ENCODE measurements around the gene RTP3. TPM values are rescaled to one million over a fixed set of nuclear protein-coding genes. Genes with fewer than 3 reads are reported as not detected.

RTP3 gene
- total RNA-seq, 4 donors from 2014 or later: not detected

DNA sequence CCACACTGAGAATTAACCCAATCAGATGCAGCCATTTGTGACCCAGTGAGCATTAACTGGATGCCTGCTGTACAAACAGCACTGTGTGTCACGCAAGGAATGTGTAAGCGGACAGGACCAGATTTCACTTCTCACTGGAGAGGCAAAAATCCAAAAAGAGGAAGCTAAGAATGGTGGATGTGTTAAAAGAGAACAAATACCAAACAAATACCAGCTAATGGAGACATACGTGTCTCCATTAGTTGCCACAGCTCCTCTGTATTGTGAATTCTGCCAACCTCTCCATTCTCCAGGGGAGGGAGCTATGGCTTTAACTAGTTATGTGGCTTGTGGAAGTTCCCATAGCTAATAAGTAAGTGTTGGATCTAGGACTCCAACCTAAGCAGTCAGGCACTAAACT lies 35.7 kb upstream of the RTP3 start:
- Histone ChIP-seq H3K4me3 (replicated peaks in 1 of 3) (no peak overlapping the region), H3K36me3 (no peaks in the 10 kb centered on the region), H3K4me1 (peaks cover 18 to 38% of the 10 kb centered on the region in 2 donors), H3K27ac (peak overlapping the region in 1 of 3 donors; percentile 44), H3K27me3 (no peaks in the 10 kb centered on the region), H3K9me3 (no peaks in the 10 kb centered on the region)
- no peak for DNase-seq
- WGBS, 2 donors: 49% methylated on average over 3 of the region's 3 CpGs
- intact Hi-C loops (cut with DNase I): no loop called here
- peak in 1 of 2 donors; percentile 3 for TF ChIP-seq POLR2A (IDR thresholded peaks at IDR 0.05)
- TF ChIP-seq, protein P1, sequence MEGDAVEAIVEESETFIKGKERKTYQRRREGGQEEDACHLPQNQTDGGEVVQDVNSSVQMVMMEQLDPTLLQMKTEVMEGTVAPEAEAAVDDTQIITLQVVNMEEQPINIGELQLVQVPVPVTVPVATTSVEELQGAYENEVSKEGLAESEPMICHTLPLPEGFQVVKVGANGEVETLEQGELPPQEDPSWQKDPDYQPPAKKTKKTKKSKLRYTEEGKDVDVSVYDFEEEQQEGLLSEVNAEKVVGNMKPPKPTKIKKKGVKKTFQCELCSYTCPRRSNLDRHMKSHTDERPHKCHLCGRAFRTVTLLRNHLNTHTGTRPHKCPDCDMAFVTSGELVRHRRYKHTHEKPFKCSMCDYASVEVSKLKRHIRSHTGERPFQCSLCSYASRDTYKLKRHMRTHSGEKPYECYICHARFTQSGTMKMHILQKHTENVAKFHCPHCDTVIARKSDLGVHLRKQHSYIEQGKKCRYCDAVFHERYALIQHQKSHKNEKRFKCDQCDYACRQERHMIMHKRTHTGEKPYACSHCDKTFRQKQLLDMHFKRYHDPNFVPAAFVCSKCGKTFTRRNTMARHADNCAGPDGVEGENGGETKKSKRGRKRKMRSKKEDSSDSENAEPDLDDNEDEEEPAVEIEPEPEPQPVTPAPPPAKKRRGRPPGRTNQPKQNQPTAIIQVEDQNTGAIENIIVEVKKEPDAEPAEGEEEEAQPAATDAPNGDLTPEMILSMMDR (IDR thresholded peaks at IDR 0.05): peak in 3 of 6 experiments; percentile 26 to 34 (median 29)

DNA sequence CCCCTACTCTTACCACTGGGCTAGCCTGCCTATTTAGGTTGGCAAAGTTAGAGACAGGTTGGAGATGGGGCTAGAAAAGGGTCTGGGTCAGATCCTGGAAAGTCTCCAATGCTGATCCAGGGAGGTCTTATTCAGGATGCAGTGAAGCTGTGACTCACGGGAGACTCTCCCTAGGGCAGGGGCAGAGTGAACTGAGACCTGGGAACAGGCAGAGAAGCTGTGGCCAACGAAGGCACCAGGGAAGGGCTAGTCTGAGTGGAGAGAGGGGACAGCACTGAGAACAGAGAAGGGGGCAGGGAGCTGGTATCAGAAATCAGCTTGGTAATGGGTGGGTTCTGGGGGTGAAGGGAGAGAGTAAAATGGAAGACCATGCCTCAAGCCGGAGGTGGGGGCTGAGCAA lies 35.3 kb upstream of the RTP3 start:
- peaks cover 18 to 39% of the 10 kb centered on the region in 2 donors for H3K4me1 ChIP-seq
- H3K27ac ChIP-seq: peak overlapping the region in 2 of 3 donors; percentile 5 to 44

GRCh38 chr3:46463120-46463867 lies 34.5 kb upstream of the RTP3 start:
- intact Hi-C loops (cut with DNase I): no loop called here
- Histone ChIP-seq H3K4me3 (replicated peaks in 1 of 3) (no peak overlapping the region), H3K9me3 (no peaks in the 10 kb centered on the region), H3K27ac (peak overlapping the region in 1 of 3 donors; percentile 44), H3K36me3 (no peaks in the 10 kb centered on the region), H3K4me1 (peaks cover 18 to 40% of the 10 kb centered on the region in 2 donors), H3K27me3 (no peaks in the 10 kb centered on the region)
- TF ChIP-seq POLR2A (IDR thresholded peaks at IDR 0.05): no peak
- TF ChIP-seq, protein P1 (IDR thresholded peaks at IDR 0.05): no peak
- peak in 1 of 2 donors; percentile 32 for DNase-seq
- 79% methylated on average over 2 to 6 of the region's 6 CpGs for WGBS, 2 donors

More for the DNA sequence above, 35.3 kb upstream of the RTP3 start:
- intact Hi-C loops (cut with DNase I): no loop called here
- no peak for DNase-seq
- TF ChIP-seq, protein P1 (IDR thresholded peaks at IDR 0.05): no peak
- TF ChIP-seq POLR2A (IDR thresholded peaks at IDR 0.05): no peak
- H3K27me3 ChIP-seq: no peaks in the 10 kb centered on the region
- H3K9me3 ChIP-seq: no peaks in the 10 kb centered on the region
- WGBS, 2 donors: 51 to 64% methylated on average over 3 of the region's 3 CpGs
- H3K36me3 ChIP-seq: no peaks in the 10 kb centered on the region
- H3K4me3 ChIP-seq (replicated peaks in 1 of 3): no peak overlapping the region

DNA sequence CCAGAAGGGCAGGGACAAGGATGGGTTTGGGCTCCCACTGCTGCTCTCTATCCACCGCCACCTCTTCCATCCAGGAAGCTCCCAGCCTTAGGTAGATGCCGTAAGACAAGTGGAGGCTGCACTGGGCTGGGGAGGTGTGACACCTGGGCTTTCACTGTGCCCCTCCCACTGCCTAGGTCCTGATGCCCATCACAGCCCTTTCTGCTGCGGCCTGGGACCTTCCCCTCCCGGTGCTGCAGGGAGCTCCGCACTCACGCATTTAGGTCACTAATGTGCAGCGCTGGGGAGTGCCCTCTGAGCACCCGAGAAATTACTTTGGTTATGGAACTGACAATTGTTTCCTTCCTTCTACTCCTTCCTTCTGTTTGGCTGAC lies 33.9 kb upstream of the RTP3 start:
- Histone ChIP-seq H3K27ac (no peak overlapping the region), H3K4me3 (replicated peaks in 1 of 3) (no peak overlapping the region), H3K36me3 (no peaks in the 10 kb centered on the region), H3K27me3 (no peaks in the 10 kb centered on the region), H3K9me3 (no peaks in the 10 kb centered on the region), H3K4me1 (peaks cover 20 to 45% of the 10 kb centered on the region in 2 donors)
- no peak for DNase-seq
- TF ChIP-seq, protein P1 (IDR thresholded peaks at IDR 0.05): no peak
- no peak for TF ChIP-seq POLR2A (IDR thresholded peaks at IDR 0.05)
- intact Hi-C loops (cut with DNase I): no loop called here
- 76 to 84% methylated on average over 8 of the region's 8 CpGs for WGBS, 2 donors

Data from thyroid gland (tissue), 4 donors.